Natural killer cell treated with Interleukin-12 subunit alpha and Interleukin-12 subunit beta and Interleukin-15 and Interleukin-18, amount 100 ng/mL, for 72 hours (primary cell): Measurements from ENCODE around the gene VPS25. TPM values are rescaled to one million over a fixed set of nuclear protein-coding genes. Genes with fewer than 3 reads are reported as not detected.

ENCODE experiments used
- ATAC-seq, 2 donors: fragments of 150-1000 bp; cut with Tn5 transposase in 1 of 2; sonication (Bioruptor Pico), chemical (Tn5 transposase) in 1 of 2; 2 replicates each; pipeline ENCODE4 v1.10.0; 2021
- DNase-seq: peaks from one replicate; pipeline ENCODE4 v3.0.0; 2022; ENCODE audit warnings: low spot score
- H3K27ac Mint-ChIP-seq, 2 donors: 1 replicate in 1 of 2; 2 replicates in 1 of 2; pipeline ENCODE4 v1.8.0; 2022; ENCODE audit warnings: mixed read lengths in 2 of 2, mild to moderate bottlenecking in 1 of 2, moderate library complexity in 1 of 2
- H3K27me3 Mint-ChIP-seq, 2 donors: 1 replicate in 1 of 2; 2 replicates in 1 of 2; pipeline ENCODE4 v1.8.0; 2022; ENCODE audit warnings: mixed read lengths in 2 of 2
- H3K36me3 Mint-ChIP-seq: one replicate; pipeline ENCODE4 v1.8.0; 2022; ENCODE audit warnings: mixed read lengths
- H3K4me1 Mint-ChIP-seq, 2 donors: 1 replicate in 1 of 2; 2 replicates in 1 of 2; pipeline ENCODE4 v1.8.0; 2022; ENCODE audit warnings: low read depth in 2 of 2, mixed read lengths in 2 of 2, mild to moderate bottlenecking in 1 of 2
- H3K4me3 Mint-ChIP-seq: one replicate; pipeline ENCODE4 v1.8.0; 2022; ENCODE audit warnings: mixed read lengths
- H3K9me3 Mint-ChIP-seq: 2 replicates; pipeline ENCODE4 v1.8.0; 2022; ENCODE audit warnings: mixed read lengths
- total RNA-seq, 2 donors: library from RNA; stranded (reverse); gene quantifications; one replicate each; pipeline ENCODE4 v1.2.3, GENCODE V29; 2022

The VPS25 gene
- total RNA-seq, 2 donors from 2014 or later: 57.5 to 61.7 TPM

DNA sequence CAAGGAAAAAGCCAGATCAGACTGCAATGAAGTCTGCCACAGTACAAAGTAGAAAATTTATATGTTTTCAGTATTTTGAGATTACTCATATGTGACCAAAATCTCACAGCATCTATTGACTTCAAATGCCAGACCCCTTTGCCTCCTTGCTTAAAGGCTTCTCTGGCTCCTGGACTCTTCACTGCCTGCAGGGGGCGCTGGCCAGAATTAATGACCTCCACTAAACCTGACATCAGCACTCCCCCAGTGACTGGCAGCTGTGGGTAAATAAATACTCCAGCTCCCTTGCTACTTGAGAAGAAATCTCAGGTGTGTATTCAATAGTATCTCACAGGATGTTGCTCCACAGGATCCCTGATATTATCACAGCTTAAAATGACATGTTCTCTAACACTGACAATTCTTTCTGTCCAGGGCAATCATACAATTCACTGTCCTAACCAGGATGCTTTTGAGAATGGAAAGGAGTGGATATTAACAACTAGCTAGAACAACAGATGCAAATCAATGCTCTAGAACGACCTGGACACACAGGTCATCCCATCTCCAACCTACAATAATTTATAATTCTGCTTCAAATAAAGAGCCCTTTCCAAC is 46.8 kb downstream of the VPS25 start:
- ATAC-seq: no peak
- Mint-ChIP-seq H3K27me3 (no peaks in the 10 kb centered on the region), H3K36me3 (peaks cover 19% of the 10 kb centered on the region), H3K9me3 (no peaks in the 10 kb centered on the region), H3K4me3 (no peak overlapping the region), H3K27ac (no peak overlapping the region), H3K4me1 (peaks cover 21 to 27% of the 10 kb centered on the region in 2 donors)
- DNase-seq: no peak

DNA sequence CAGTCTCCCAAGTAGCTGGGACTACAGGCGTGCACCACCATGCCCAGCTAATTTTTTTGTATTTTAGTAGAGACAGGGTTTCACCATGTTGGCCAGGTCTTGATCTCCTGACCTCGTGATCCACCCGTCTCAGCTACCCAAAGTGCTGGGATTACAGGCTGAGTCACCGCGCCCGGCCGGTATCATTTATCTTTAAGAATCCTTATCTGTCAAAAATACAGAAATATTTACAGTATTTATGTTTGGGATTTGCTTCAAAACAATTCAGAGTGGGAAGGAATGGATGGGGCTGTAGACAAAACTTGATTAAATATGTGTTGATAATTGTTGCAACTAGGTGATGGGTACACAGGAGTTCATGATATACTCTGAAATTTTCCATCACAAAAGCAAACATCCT is 47.9 kb downstream of the VPS25 start:
- Mint-ChIP-seq H3K27ac (peak overlapping the region; percentile 18 to 62), H3K4me3 (peak overlapping the region; percentile 42), H3K27me3 (no peaks in the 10 kb centered on the region), H3K4me1 (peaks cover 22 to 26% of the 10 kb centered on the region in 2 donors), H3K9me3 (no peaks in the 10 kb centered on the region), H3K36me3 (peaks cover 14% of the 10 kb centered on the region)
- ATAC-seq: no peak
- DNase-seq: no peak

DNA sequence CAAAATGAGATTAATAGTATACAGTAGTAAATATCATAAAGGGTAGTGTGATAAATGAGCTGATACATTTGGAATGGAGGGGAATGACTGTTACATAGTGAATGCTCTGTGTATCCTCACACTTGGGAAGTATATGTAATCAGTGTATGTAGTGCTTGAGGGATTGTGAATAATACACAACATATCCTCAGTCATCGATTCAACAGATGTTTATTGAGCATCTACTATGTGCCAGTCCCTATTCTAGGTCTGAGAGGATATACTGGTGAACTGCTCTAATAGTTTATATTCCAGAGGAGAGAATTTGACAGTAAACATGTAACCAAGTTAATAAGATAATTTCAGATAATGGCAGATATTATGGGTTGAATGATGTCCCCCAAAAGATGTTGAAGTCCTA is 54.2 kb downstream of the VPS25 start:
- no peaks in the 10 kb centered on the region for H3K9me3 Mint-ChIP-seq
- no peaks in the 10 kb centered on the region for H3K36me3 Mint-ChIP-seq
- ATAC-seq (no peak), DNase-seq (no peak)
- no peak overlapping the region for H3K4me3 Mint-ChIP-seq
- H3K27ac Mint-ChIP-seq: no peak overlapping the region
- H3K4me1 Mint-ChIP-seq: peaks cover 18 to 20% of the 10 kb centered on the region in 2 donors
- H3K27me3 Mint-ChIP-seq: peaks cover 7 to 13% of the 10 kb centered on the region in 2 donors

Other genes with a start within 250 kb of the VPS25 start
- gene NAGLU, start 237.2 kb upstream of the VPS25 start, total RNA-seq: 10 to 100 TPM; 18.1 to 19.3 TPM
- 1 to 10 TPM in 1 of 2 donors, under 1 TPM in 1; 0.71 to 1.6 TPM for gene HSD17B1, start 220.5 kb upstream of the VPS25 start, total RNA-seq
- gene COASY, start 211.3 kb upstream of the VPS25 start, total RNA-seq: 100 to 1,000 TPM in 1 of 2 donors, 10 to 100 TPM in 1; 83.4 to 126 TPM
- 10 to 100 TPM; 66.8 to 68.4 TPM for gene MLX, start 206.3 kb upstream of the VPS25 start, total RNA-seq
- gene PSMC3IP, start 195.7 kb upstream of the VPS25 start, total RNA-seq: 10 to 100 TPM; 20.7 to 41.3 TPM
- 10 to 100 TPM; 52.9 to 67.3 TPM for gene RETREG3, start 164.1 kb upstream of the VPS25 start, total RNA-seq
- gene TUBG1, start 163.8 kb upstream of the VPS25 start, total RNA-seq: 10 to 100 TPM; 59.1 to 99.4 TPM
- 1 to 10 TPM; 3.9 to 8.0 TPM for gene TUBG2, start 114.2 kb upstream of the VPS25 start, total RNA-seq
- gene PLEKHH3, start 96.5 kb upstream of the VPS25 start, total RNA-seq: under 1 TPM in 1 of 2 donors, not detected in 1; 0.73 TPM
- gene CCR10, start 91.6 kb upstream of the VPS25 start, total RNA-seq: not detected
- under 1 TPM; 0.17 to 0.39 TPM for gene CNTNAP1, start 90.9 kb upstream of the VPS25 start, total RNA-seq
- 10 to 100 TPM; 32.2 to 33.5 TPM for gene EZH1, start 28.4 kb upstream of the VPS25 start, total RNA-seq
- not detected for gene RAMP2, start 12.2 kb upstream of the VPS25 start, total RNA-seq
- gene WNK4, start 7.2 kb downstream of the VPS25 start, total RNA-seq: under 1 TPM; 0.10 to 0.28 TPM
- gene COA3, start 25.3 kb downstream of the VPS25 start, total RNA-seq: 10 to 100 TPM; 41.6 to 48.0 TPM
- not detected for gene CNTD1, start 25.4 kb downstream of the VPS25 start, total RNA-seq
- gene BECN1, start 50.8 kb downstream of the VPS25 start, total RNA-seq: 100 to 1,000 TPM; 106 to 134 TPM
- gene PSME3, start 59.9 kb downstream of the VPS25 start, total RNA-seq: 100 to 1,000 TPM; 152 to 251 TPM
- gene AOC2, start 71.1 kb downstream of the VPS25 start, total RNA-seq: 1 to 10 TPM; 3.5 to 5.3 TPM
- 1 to 10 TPM; 1.8 to 2.7 TPM for gene AOC3, start 77.8 kb downstream of the VPS25 start, total RNA-seq
- gene G6PC1, start 127.3 kb downstream of the VPS25 start, total RNA-seq: not detected
- gene AARSD1, start 191.0 kb downstream of the VPS25 start, total RNA-seq: 100 to 1,000 TPM in 1 of 2 donors, 10 to 100 TPM in 1; 62.4 to 102 TPM
- 1 to 10 TPM in 1 of 2 donors, under 1 TPM in 1; 0.55 to 1.3 TPM for gene PTGES3L, start 206.6 kb downstream of the VPS25 start, total RNA-seq
- gene RUNDC1, start 207.1 kb downstream of the VPS25 start, total RNA-seq: 10 to 100 TPM; 17.9 to 19.0 TPM
- 100 to 1,000 TPM; 619 to 763 TPM for gene RPL27, start 225.0 kb downstream of the VPS25 start, total RNA-seq
- gene IFI35, start 233.3 kb downstream of the VPS25 start, total RNA-seq: 10 to 100 TPM; 65.0 to 82.7 TPM
- 10 to 100 TPM in 1 of 2 donors, 1 to 10 TPM in 1; 9.0 to 19.0 TPM for gene VAT1, start 248.9 kb downstream of the VPS25 start, total RNA-seq